ENCODE measurements around the gene RAD18.

Gene RAD18

GRCh38 chr3:8985876-8986275 is 22.6 kb upstream of the RAD18 start:
- DNase-seq (ENCODE audit: extremely low read depth, low read depth) = no peak
- no peak for TF ChIP-seq CTCF (IDR thresholded peaks at IDR 0.05; ENCODE audit: low read depth, low read length)

- no peak for DNase-seq (ENCODE audit: extremely low read depth, low read depth)
- TF ChIP-seq CTCF (IDR thresholded peaks at IDR 0.05; ENCODE audit: low read depth, low read length) = no peak
Observed at GRCh38 chr3:8985411-8985831, 22.1 kb upstream of the RAD18 start.

GRCh38 chr3:8984526-8984925 is 21.3 kb upstream of the RAD18 start:
- no peak for DNase-seq (ENCODE audit: extremely low read depth, low read depth)
- no peak for TF ChIP-seq CTCF (IDR thresholded peaks at IDR 0.05; ENCODE audit: low read depth, low read length)

GRCh38 chr3:8984081-8984480 is 20.8 kb upstream of the RAD18 start:
- DNase-seq (ENCODE audit: extremely low read depth, low read depth) = no peak
- no peak for TF ChIP-seq CTCF (IDR thresholded peaks at IDR 0.05; ENCODE audit: low read depth, low read length)

GRCh38 chr3:8983591-8983990 is 20.3 kb upstream of the RAD18 start:
- DNase-seq (ENCODE audit: extremely low read depth, low read depth) = no peak
- no peak for TF ChIP-seq CTCF (IDR thresholded peaks at IDR 0.05; ENCODE audit: low read depth, low read length)

GRCh38 chr3:8983026-8983425 is 19.8 kb upstream of the RAD18 start:
- DNase-seq (ENCODE audit: extremely low read depth, low read depth) = no peak
- TF ChIP-seq CTCF (IDR thresholded peaks at IDR 0.05; ENCODE audit: low read depth, low read length) = no peak

GRCh38 chr3:8982509-8982908 is 19.2 kb upstream of the RAD18 start:
- no peak for TF ChIP-seq CTCF (IDR thresholded peaks at IDR 0.05; ENCODE audit: low read depth, low read length)
- DNase-seq (ENCODE audit: extremely low read depth, low read depth) = no peak

All from AG09319 (cell line).